ENCODE results near the gene PPP2CA. TPM values are rescaled to one million over a fixed set of nuclear protein-coding genes. Genes with fewer than 3 reads are reported as not detected.

Gene PPP2CA
- total and polyA plus RNA-seq, 2 of the 13 experiments (the other 11 are each of a cell fraction or from before 2014, with no cell fraction given), result 82.4 to 171 TPM

DNA sequence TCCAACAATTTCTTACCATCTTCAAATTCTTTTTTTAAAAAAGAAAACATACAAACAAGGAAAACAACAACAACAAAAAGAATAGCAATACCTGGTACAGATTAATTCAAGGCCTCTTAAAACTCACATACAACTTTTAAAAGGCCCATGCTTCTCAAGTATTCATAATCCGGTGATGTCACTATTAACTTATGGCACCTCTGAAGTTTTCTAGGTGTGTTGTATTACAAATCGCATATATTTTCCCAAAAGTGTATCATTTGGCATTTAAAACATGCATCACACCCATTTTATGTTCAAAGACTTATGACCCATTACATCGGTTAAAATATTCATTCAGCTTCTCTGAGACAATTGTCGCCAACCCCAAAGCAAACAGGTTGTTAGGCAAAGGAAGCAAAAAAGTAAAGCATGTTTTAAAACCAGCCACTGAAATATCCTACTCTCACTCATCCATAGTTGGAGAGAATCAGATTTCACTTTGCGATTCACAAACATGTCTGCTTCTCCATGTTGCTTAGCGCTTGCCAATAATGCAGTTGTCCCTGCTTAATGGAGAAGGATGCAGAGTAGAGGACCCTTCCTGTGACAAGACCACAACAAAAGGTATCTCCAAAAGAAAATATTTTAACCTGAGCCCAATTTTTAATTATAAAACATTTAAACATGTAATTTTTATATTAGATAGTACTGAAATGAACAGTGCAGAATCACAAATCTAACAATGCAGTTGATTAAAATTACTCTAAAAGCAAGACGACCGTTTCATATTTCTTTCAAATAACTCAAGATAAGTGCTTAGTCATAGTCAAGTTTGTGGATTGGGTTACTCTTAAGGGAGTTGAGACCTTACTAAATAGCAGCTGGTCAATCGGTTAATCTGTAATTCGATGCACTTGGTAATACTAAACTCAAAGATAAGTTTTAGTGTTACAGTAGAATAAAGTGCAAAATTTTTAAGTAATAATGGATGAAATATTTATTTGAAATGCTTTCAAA, 50.7 kb downstream of the PPP2CA start:
- Histone ChIP-seq H3K4me2 (ENCODE audit: low read depth, low read length) (peak overlapping the region; percentile 86), H4K20me1 (ENCODE audit: insufficient read depth, low read length) (peaks cover 32% of the 10 kb centered on the region), H3K9ac (ENCODE audit: insufficient read depth, low read depth, low read length) (peak overlapping the region; percentile 99), H3K9me3 (ENCODE audit: low read length) (no peaks in the 10 kb centered on the region), H3K27me3 (ENCODE audit: control insufficient read depth in 1 of 2, insufficient read depth in 2 of 2, low read length in 2 of 2) (no peaks in the 10 kb centered on the region), H3K4me3 (replicated peaks in 1 of 3; ENCODE audit: insufficient read depth in 1 of 3, low read depth in 2 of 3, low read length in 3 of 3) (peak overlapping the region; percentile 95 to 97 (median 97)), H3K36me3 (replicated peaks in 1 of 2; ENCODE audit: control insufficient read depth in 1 of 2, insufficient read depth in 2 of 2, low read length in 2 of 2) (peaks cover 5 to 34% of the 10 kb centered on the region in 2 experiments), H2AFZ (ENCODE audit: low read length) (no peak overlapping the region), H3K79me2 (ENCODE audit: insufficient read depth, low read length) (peaks cover 61% of the 10 kb centered on the region), H3K4me1 (ENCODE audit: insufficient read depth, low read length) (peaks cover 39% of the 10 kb centered on the region), H3K27ac (ENCODE audit: extremely low read length, insufficient read depth, low read length) (peak overlapping the region; percentile 98)
- no peak for ATAC-seq
- peak; percentile 34 for DNase-seq (ENCODE audit: low spot score)
- POLR2A ChIA-PET, result interaction anchor here (0.9 to 2.9 kb wide), 12 partner anchors 13 to 205 kb away, joined by 3 to 46 read pairs (median 6); partner anchors contain the start of gene PPP2CA
- TSS peak; percentile 58 for BruUV-seq (replicated peaks)
- CTCF ChIA-PET (ENCODE audit: low intra/inter-chr PET ratio, low total read pairs), result no interaction called here
- in situ Hi-C loops (cut with HindIII; ENCODE audit: extremely low pct_ligation_motif_present, low pct_unique_long_range_greater_than_20kb) (loop anchor here (5.0 to 25.0 kb wide), 2 partner anchors 52 to 412 kb away; partner anchors contain the start of gene PPP2CA), intact Hi-C loops (cut with micrococcal nuclease; ENCODE audit: unreplicated experiment) (loop anchor here (5.0 kb wide), 1 partner anchor 52 kb away; the partner anchor contains the start of gene PPP2CA)
- no peak for FAIRE-seq
- WGBS (ENCODE audit: low lambda C conversion rate), result 6% methylated on average over 10 of the region's 10 CpGs
- peak; percentile 68; the same call in 1 of the 2 replicates for TF ChIP-seq SIX1 (CRISPR knock-in tag; IDR thresholded peaks at IDR 0.05; ENCODE audit: borderline replicate concordance)
- no peak for TF ChIP-seq KAT2B (IDR thresholded peaks at IDR 0.05; ENCODE audit: borderline replicate concordance, low read depth, low read length)
- no peak for TF ChIP-seq NFATC3 (CRISPR knock-in tag; IDR thresholded peaks at IDR 0.05)
- TF ChIP-seq, protein P1, sequence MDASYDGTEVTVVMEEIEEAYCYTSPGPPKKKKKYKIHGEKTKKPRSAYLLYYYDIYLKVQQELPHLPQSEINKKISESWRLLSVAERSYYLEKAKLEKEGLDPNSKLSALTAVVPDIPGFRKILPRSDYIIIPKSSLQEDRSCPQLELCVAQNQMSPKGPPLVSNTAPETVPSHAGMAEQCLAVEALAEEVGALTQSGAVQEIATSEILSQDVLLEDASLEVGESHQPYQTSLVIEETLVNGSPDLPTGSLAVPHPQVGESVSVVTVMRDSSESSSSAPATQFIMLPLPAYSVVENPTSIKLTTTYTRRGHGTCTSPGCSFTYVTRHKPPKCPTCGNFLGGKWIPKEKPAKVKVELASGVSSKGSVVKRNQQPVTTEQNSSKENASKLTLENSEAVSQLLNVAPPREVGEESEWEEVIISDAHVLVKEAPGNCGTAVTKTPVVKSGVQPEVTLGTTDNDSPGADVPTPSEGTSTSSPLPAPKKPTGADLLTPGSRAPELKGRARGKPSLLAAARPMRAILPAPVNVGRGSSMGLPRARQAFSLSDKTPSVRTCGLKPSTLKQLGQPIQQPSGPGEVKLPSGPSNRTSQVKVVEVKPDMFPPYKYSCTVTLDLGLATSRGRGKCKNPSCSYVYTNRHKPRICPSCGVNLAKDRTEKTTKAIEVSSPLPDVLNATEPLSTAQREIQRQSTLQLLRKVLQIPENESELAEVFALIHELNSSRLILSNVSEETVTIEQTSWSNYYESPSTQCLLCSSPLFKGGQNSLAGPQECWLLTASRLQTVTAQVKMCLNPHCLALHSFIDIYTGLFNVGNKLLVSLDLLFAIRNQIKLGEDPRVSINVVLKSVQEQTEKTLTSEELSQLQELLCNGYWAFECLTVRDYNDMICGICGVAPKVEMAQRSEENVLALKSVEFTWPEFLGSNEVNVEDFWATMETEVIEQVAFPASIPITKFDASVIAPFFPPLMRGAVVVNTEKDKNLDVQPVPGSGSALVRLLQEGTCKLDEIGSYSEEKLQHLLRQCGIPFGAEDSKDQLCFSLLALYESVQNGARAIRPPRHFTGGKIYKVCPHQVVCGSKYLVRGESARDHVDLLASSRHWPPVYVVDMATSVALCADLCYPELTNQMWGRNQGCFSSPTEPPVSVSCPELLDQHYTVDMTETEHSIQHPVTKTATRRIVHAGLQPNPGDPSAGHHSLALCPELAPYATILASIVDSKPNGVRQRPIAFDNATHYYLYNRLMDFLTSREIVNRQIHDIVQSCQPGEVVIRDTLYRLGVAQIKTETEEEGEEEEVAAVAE (CRISPR knock-in tag; IDR thresholded peaks at IDR 0.05; ENCODE audit: borderline replicate concordance), result no peak
- TF ChIP-seq, protein P2, sequence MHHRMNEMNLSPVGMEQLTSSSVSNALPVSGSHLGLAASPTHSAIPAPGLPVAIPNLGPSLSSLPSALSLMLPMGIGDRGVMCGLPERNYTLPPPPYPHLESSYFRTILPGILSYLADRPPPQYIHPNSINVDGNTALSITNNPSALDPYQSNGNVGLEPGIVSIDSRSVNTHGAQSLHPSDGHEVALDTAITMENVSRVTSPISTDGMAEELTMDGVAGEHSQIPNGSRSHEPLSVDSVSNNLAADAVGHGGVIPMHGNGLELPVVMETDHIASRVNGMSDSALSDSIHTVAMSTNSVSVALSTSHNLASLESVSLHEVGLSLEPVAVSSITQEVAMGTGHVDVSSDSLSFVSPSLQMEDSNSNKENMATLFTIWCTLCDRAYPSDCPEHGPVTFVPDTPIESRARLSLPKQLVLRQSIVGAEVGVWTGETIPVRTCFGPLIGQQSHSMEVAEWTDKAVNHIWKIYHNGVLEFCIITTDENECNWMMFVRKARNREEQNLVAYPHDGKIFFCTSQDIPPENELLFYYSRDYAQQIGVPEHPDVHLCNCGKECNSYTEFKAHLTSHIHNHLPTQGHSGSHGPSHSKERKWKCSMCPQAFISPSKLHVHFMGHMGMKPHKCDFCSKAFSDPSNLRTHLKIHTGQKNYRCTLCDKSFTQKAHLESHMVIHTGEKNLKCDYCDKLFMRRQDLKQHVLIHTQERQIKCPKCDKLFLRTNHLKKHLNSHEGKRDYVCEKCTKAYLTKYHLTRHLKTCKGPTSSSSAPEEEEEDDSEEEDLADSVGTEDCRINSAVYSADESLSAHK (CRISPR knock-in tag; IDR thresholded peaks at IDR 0.05; ENCODE audit: borderline replicate concordance), result no peak
- 0 out of 2 replicates have a peak, but pooled peaks have one; percentile 11 for TF ChIP-seq ELF3 (CRISPR knock-in tag; IDR thresholded peaks at IDR 0.05)
- peak; percentile 61 for TF ChIP-seq ATF7 (IDR thresholded peaks at IDR 0.05)
- no peak for TF ChIP-seq ATF7 (CRISPR knock-in tag; IDR thresholded peaks at IDR 0.05)
- TF ChIP-seq ZFP36L2 (CRISPR knock-in tag; IDR thresholded peaks at IDR 0.05), result no peak
- TF ChIP-seq SYNCRIP (IDR thresholded peaks at IDR 0.05; ENCODE audit: insufficient read depth, low read depth, low read length), result no peak
- no peak for TF ChIP-seq SNAI1 (CRISPR knock-in tag; IDR thresholded peaks at IDR 0.05; ENCODE audit: borderline replicate concordance)
- 0 out of 2 replicates have a peak, but pooled peaks have one; percentile 15 for TF ChIP-seq KAT8 (CRISPR knock-in tag; IDR thresholded peaks at IDR 0.05)
- no peak for TF ChIP-seq ZNF615 (CRISPR knock-in tag; IDR thresholded peaks at IDR 0.05; ENCODE audit: borderline replicate concordance)
- TF ChIP-seq ZNF335 (CRISPR knock-in tag; IDR thresholded peaks at IDR 0.05), result 0 out of 2 replicates have a peak, but pooled peaks have one; percentile 73

Data from HepG2 (cell line).